Natural killer cell (primary cell): Measurements from ENCODE around the gene STMN3. TPM values are rescaled to one million over a fixed set of nuclear protein-coding genes. Genes with fewer than 3 reads are reported as not detected.

Source experiments
- ATAC-seq, 3 donors: fragments of 150-1000 bp in 2 of 3; fragments of 200-7000 bp in 1 of 3; cut with Tn5 transposase; 1 replicate in 1 of 3; 2 replicates in 2 of 3; pipeline ENCODE4 v1.10.0; 2021; ENCODE audit warnings: mild to moderate bottlenecking in 2 of 3, moderate library complexity in 2 of 3
- DNase-seq, 2 donors: peaks; one replicate each; pipeline versions ENCODE4 v3.0.0 to v3.0.0-alpha.2; 2013 to 2021; ENCODE audit warnings: mixed read lengths in 1 of 2
- H3K27ac ChIP-seq: one replicate; pipeline ENCODE4 v1.5.1; 2013; ENCODE audit warnings: mild to moderate bottlenecking, low read length
- H3K27me3 ChIP-seq: one replicate; pipeline ENCODE4 v1.6.1; 2013; ENCODE audit warnings: low read length; ENCODE audit not compliant: control insufficient read depth, insufficient read depth
- H3K36me3 ChIP-seq: one replicate; pipeline ENCODE4 v1.6.1; 2013; ENCODE audit warnings: low read length; ENCODE audit not compliant: control insufficient read depth, insufficient read depth
- H3K4me1 ChIP-seq: one replicate; pipeline ENCODE4 v1.6.1; 2013; ENCODE audit warnings: low read length; ENCODE audit not compliant: control insufficient read depth, insufficient read depth
- H3K4me3 ChIP-seq: one replicate; pipeline ENCODE4 v1.5.1; 2013; ENCODE audit warnings: low read length
- H3K9me3 ChIP-seq: one replicate; pipeline ENCODE4 v1.6.1; 2013; ENCODE audit warnings: low read length; ENCODE audit not compliant: control insufficient read depth, insufficient read depth
- H3K27ac Mint-ChIP-seq, 2 donors: one replicate each; pipeline ENCODE4 v1.8.0; 2022; ENCODE audit warnings: mild to moderate bottlenecking in 2 of 2, mixed read lengths in 2 of 2, moderate library complexity in 1 of 2
- H3K27me3 Mint-ChIP-seq, 2 donors: one replicate each; pipeline ENCODE4 v1.8.0; 2022; ENCODE audit warnings: low read depth in 2 of 2, mixed read lengths in 2 of 2
- H3K36me3 Mint-ChIP-seq: one replicate; pipeline ENCODE4 v1.8.0; 2022; ENCODE audit warnings: mixed read lengths
- H3K4me1 Mint-ChIP-seq, 2 donors: one replicate each; pipeline ENCODE4 v1.8.0; 2022; ENCODE audit warnings: mixed read lengths in 2 of 2
- H3K4me3 Mint-ChIP-seq: one replicate; pipeline ENCODE4 v1.8.0; 2022; ENCODE audit warnings: mild to moderate bottlenecking, moderate library complexity, mixed read lengths
- H3K9me3 Mint-ChIP-seq, 2 donors: one replicate each; pipeline ENCODE4 v1.8.0; 2022; ENCODE audit warnings: mixed read lengths in 2 of 2
- CTCF ChIP-seq: fragments of 200-600 bp; IDR thresholded peaks from one replicate; pipeline ENCODE4 v1.8.0; 2022; ENCODE audit warnings: antibody characterized with exemption
- WGBS: methylation state at CpG from one replicate; pipeline ENCODE4 v1.1.7; 2013; ENCODE audit warnings: missing lambda C conversion rate; ENCODE audit not compliant: insufficient coverage; 5-methylcytosine and 5-hydroxymethylcytosine counted together
- intact Hi-C: fragments of 100-400 bp; cut with micrococcal nuclease; formaldehyde crosslinking; loops from one replicate; pipeline ENCODE4 v1.14.2; 2022
- total RNA-seq, 4 donors: library from RNA; stranded (reverse); fragments of 120-200 nt in 1 of 4; gene quantifications; one replicate each; pipeline versions ENCODE4 v1.2.3 to v1.2.4, GENCODE V29; 2013 to 2022

Gene STMN3
- total RNA-seq, 3 donors from 2014 or later (not counting 1 experiment from before 2014, with no cell fraction given) = 6.7 to 12.9 (median 8.3) TPM

GRCh38 chr20:63626424-63627128, 26.6 kb downstream of the STMN3 start, which contains the start of gene GMEB2:
TSS of gene GMEB2 (minus strand) at chr20:63627101. CDS start at chr20:63619397, 7,704 bp downstream.
- peaks cover 17 to 30% of the 10 kb centered on the region in 2 donors for H3K4me1 Mint-ChIP-seq
- intact Hi-C loops = loop anchor here (1.0 to 5.0 kb wide), 3 partner anchors 9 to 126 kb away; no protein-coding TSS in a partner anchor
- under 1% methylated on average over 114 of the region's 114 CpGs for WGBS

GRCh38 chr20:63625771-63626423, 27.3 kb downstream of the STMN3 start:
- WGBS = 13% methylated on average over 34 of the region's 36 CpGs
- no peaks in the 10 kb centered on the region for H3K36me3 Mint-ChIP-seq

More at GRCh38 chr20:63626424-63627128, 26.6 kb downstream of the STMN3 start, which contains the start of gene GMEB2:
- no peaks in the 10 kb centered on the region for H3K27me3 Mint-ChIP-seq
- TF ChIP-seq CTCF = no peak
- H3K9me3 Mint-ChIP-seq = no peaks in the 10 kb centered on the region
- ATAC-seq (peak; percentile 41 to 63 (median 51)), DNase-seq (peak; percentile 64 to 82)
- H3K4me3 ChIP-seq = peak within 1 kb of the TSS; percentile 94
- peak within 1 kb of the TSS; percentile 94 for H3K4me3 Mint-ChIP-seq
- H3K4me1 ChIP-seq = peaks cover 38% of the 10 kb centered on the region
- peak within 1 kb of the TSS; percentile 83 to 89 for H3K27ac Mint-ChIP-seq
- no peaks in the 10 kb centered on the region for H3K36me3 ChIP-seq
- no peaks in the 10 kb centered on the region for H3K9me3 ChIP-seq
- H3K36me3 Mint-ChIP-seq = no peaks in the 10 kb centered on the region
- peak within 1 kb of the TSS; percentile 85 for H3K27ac ChIP-seq
- no peaks in the 10 kb centered on the region for H3K27me3 ChIP-seq

GRCh38 chr20:63624486-63624885, 28.7 kb downstream of the STMN3 start:
- Histone ChIP-seq H3K4me1 (peaks cover 27% of the 10 kb centered on the region), H3K36me3 (no peaks in the 10 kb centered on the region), H3K4me3 (no peak overlapping the region), H3K27me3 (no peaks in the 10 kb centered on the region), H3K27ac (no peak overlapping the region), H3K9me3 (no peaks in the 10 kb centered on the region)
- ATAC-seq = no peak
- no peak for TF ChIP-seq CTCF
- Mint-ChIP-seq H3K27ac (no peak overlapping the region), H3K27me3 (no peaks in the 10 kb centered on the region), H3K9me3 (no peaks in the 10 kb centered on the region), H3K4me1 (peaks cover 23 to 30% of the 10 kb centered on the region in 2 donors), H3K4me3 (no peak overlapping the region), H3K36me3 (no peaks in the 10 kb centered on the region)
- DNase-seq = peak in 1 of 2 donors; percentile 45
- intact Hi-C loops = no loop called here
- 92% methylated on average over 15 of the region's 15 CpGs for WGBS

More at GRCh38 chr20:63625771-63626423, 27.3 kb downstream of the STMN3 start:
- no peak for ATAC-seq
- peak overlapping the region; percentile 75 for H3K4me3 Mint-ChIP-seq
- DNase-seq = peak in 1 of 2 donors; percentile 54
- no peaks in the 10 kb centered on the region for H3K9me3 ChIP-seq
- peak overlapping the region; percentile 83 to 85 for H3K27ac Mint-ChIP-seq
- no peak for TF ChIP-seq CTCF
- no peaks in the 10 kb centered on the region for H3K27me3 Mint-ChIP-seq
- peaks cover 32% of the 10 kb centered on the region for H3K4me1 ChIP-seq
- no peaks in the 10 kb centered on the region for H3K36me3 ChIP-seq
- H3K27ac ChIP-seq = peak overlapping the region; percentile 75
- no peaks in the 10 kb centered on the region for H3K27me3 ChIP-seq
- peaks cover 19 to 30% of the 10 kb centered on the region in 2 donors for H3K4me1 Mint-ChIP-seq
- intact Hi-C loops = loop anchor here (2.0 to 5.0 kb wide), 2 partner anchors 15 to 126 kb away; no protein-coding TSS in a partner anchor
- peak overlapping the region; percentile 38 for H3K4me3 ChIP-seq
- no peaks in the 10 kb centered on the region for H3K9me3 Mint-ChIP-seq
